ENCODE results near the gene ADAM33. TPM values are rescaled to one million over a fixed set of nuclear protein-coding genes. Genes with fewer than 3 reads are reported as not detected.

Gene ADAM33
- total RNA-seq, result not detected

- CTCF ChIA-PET, result no interaction called here
Observed at GRCh38 chr20:3681931-3682781, at the start of gene ADAM33. Gene ADAM33, minus strand, starts transcription at chr20:3682010. Its CDS starts 6 bp downstream, at chr20:3682004.

GRCh38 chr20:3730803-3731672 is 49.2 kb upstream of the ADAM33 start:
- CTCF ChIA-PET, result interaction anchor here (1.9 kb wide), 1 partner anchor 20 kb away, joined by 7 read pairs; no protein-coding TSS in a partner anchor
- POLR2A ChIA-PET, result no interaction called here

More at GRCh38 chr20:3681931-3682781, at the start of gene ADAM33:
- POLR2A ChIA-PET, result no interaction called here

GRCh38 chr20:3729811-3730540 is 48.2 kb upstream of the ADAM33 start:
- POLR2A ChIA-PET, result no interaction called here
- CTCF ChIA-PET, result interaction anchor here (1.9 kb wide), 1 partner anchor 19 kb away, joined by 7 read pairs; no protein-coding TSS in a partner anchor

- POLR2A ChIA-PET, result no interaction called here
- CTCF ChIA-PET, result interaction anchor here (1.9 kb wide), 1 partner anchor 19 kb away, joined by 7 read pairs; no protein-coding TSS in a partner anchor
Observed at GRCh38 chr20:3729378-3729777, 47.6 kb upstream of the ADAM33 start.

GRCh38 chr20:3728876-3729275 is 47.1 kb upstream of the ADAM33 start:
- POLR2A ChIA-PET, result no interaction called here
- CTCF ChIA-PET, result no interaction called here

GRCh38 chr20:3728354-3728753 is 46.5 kb upstream of the ADAM33 start:
- ChIA-PET POLR2A (no interaction called here), CTCF (interaction anchor here (1.7 kb wide), 1 partner anchor 18 kb away, joined by 7 read pairs; no protein-coding TSS in a partner anchor)

- ChIA-PET POLR2A (no interaction called here), CTCF (interaction anchor here (1.7 kb wide), 1 partner anchor 17 kb away, joined by 7 read pairs; no protein-coding TSS in a partner anchor)
Observed at GRCh38 chr20:3727401-3728021, 45.7 kb upstream of the ADAM33 start.

- ChIA-PET CTCF (interaction anchor here (1.1 kb wide), 1 partner anchor 10 kb away, joined by 3 read pairs; no protein-coding TSS in a partner anchor), POLR2A (no interaction called here)
Observed at GRCh38 chr20:3724356-3724755, 42.5 kb upstream of the ADAM33 start.

GRCh38 chr20:3723284-3723683 is 41.5 kb upstream of the ADAM33 start:
- CTCF ChIA-PET, result interaction anchor here (1.1 kb wide), 1 partner anchor 11 kb away, joined by 3 read pairs; no protein-coding TSS in a partner anchor
- POLR2A ChIA-PET, result no interaction called here

- CTCF ChIA-PET, result no interaction called here
- POLR2A ChIA-PET, result no interaction called here
Observed at GRCh38 chr20:3721912-3722311, 40.1 kb upstream of the ADAM33 start.

GRCh38 chr20:3720626-3721025 is 38.8 kb upstream of the ADAM33 start:
- CTCF ChIA-PET, result no interaction called here
- POLR2A ChIA-PET, result no interaction called here

- POLR2A ChIA-PET, result no interaction called here
Observed at GRCh38 chr20:3720068-3720467, 38.3 kb upstream of the ADAM33 start.

GRCh38 chr20:3719046-3719445 is 37.2 kb upstream of the ADAM33 start:
- POLR2A ChIA-PET, result no interaction called here

More at GRCh38 chr20:3720068-3720467, 38.3 kb upstream of the ADAM33 start:
- CTCF ChIA-PET, result no interaction called here

GRCh38 chr20:3716195-3716834 is 34.5 kb upstream of the ADAM33 start:
- ChIA-PET POLR2A (no interaction called here), CTCF (interaction anchor here (0.5 to 1.9 kb wide), 2 partner anchors 27 to 40 kb away, joined by 4 to 6 read pairs; no protein-coding TSS in a partner anchor)

More at GRCh38 chr20:3719046-3719445, 37.2 kb upstream of the ADAM33 start:
- CTCF ChIA-PET, result no interaction called here

- ChIA-PET POLR2A (no interaction called here), CTCF (interaction anchor here (1.0 to 1.3 kb wide), 2 partner anchors 37 to 141 kb away, joined by 3 to 4 read pairs; no protein-coding TSS in a partner anchor)
Observed at GRCh38 chr20:3714092-3714491, 32.3 kb upstream of the ADAM33 start.

- ChIA-PET CTCF (interaction anchor here (1.2 to 1.3 kb wide), 2 partner anchors 34 to 36 kb away, joined by 3 to 4 read pairs; no protein-coding TSS in a partner anchor), POLR2A (no interaction called here)
Observed at GRCh38 chr20:3712279-3712873, 30.6 kb upstream of the ADAM33 start, which contains the start of gene SIGLEC1. Gene SIGLEC1, minus strand, starts transcription at chr20:3712600. Its CDS starts 5,472 bp downstream, at chr20:3707128.

GRCh38 chr20:3711484-3711941 is 29.7 kb upstream of the ADAM33 start:
- ChIA-PET POLR2A (no interaction called here), CTCF (interaction anchor here (0.7 to 2.4 kb wide), 15 partner anchors 11 to 950 kb away, joined by 3 to 24 read pairs (median 4); partner anchors contain the start of gene SPEF1)
